Mesenteric fat pad (tissue), 1 donor: ENCODE data around the gene HSPB3. TPM values are rescaled to one million over a fixed set of nuclear protein-coding genes. Genes with fewer than 3 reads are reported as not detected.
"Not testable (repeated sequence)": the region's sequence is repeated elsewhere in the genome, so short reads cannot be mapped to it uniquely, and the experiment has no call there.

Experiments used
- DNase-seq: peaks from one replicate; pipeline ENCODE4 v3.0.0-alpha.2; 2020; ENCODE audit warnings: low spot score
- total RNA-seq: library from RNA; stranded (reverse); fragmentation: NEBNext Ultra II Directional; extraction: Animal tissue kit (Norgen Biotek cat#: 25700); gene quantifications from one replicate; pipeline ENCODE4 v1.2.1, GENCODE V29; 2021
- donor health status: DM: yes; HTN: yes; CAD: no.

HSPB3 gene
- total RNA-seq, 1 donor from 2014 or later, result not detected

DNA sequence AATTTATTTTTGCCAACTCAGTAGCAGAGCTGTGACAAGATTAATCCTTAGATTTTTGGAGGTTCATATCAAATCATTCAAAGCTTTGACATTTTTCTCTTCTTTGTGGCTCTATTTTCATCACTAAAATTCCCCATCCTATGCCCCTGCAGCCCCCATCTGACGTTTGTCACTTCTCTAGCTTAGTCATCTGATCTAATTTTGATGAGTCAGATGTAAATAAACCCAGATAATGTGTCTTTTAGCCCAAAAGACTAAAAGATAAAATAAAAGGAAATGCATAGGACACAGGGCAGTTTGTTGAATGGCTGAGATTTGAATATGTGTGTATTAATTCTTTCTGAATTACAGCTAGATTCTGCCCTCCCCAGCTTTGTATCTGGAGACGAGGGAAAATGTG is 897 bp upstream of the HSPB3 start:
- no peak for DNase-seq

DNA sequence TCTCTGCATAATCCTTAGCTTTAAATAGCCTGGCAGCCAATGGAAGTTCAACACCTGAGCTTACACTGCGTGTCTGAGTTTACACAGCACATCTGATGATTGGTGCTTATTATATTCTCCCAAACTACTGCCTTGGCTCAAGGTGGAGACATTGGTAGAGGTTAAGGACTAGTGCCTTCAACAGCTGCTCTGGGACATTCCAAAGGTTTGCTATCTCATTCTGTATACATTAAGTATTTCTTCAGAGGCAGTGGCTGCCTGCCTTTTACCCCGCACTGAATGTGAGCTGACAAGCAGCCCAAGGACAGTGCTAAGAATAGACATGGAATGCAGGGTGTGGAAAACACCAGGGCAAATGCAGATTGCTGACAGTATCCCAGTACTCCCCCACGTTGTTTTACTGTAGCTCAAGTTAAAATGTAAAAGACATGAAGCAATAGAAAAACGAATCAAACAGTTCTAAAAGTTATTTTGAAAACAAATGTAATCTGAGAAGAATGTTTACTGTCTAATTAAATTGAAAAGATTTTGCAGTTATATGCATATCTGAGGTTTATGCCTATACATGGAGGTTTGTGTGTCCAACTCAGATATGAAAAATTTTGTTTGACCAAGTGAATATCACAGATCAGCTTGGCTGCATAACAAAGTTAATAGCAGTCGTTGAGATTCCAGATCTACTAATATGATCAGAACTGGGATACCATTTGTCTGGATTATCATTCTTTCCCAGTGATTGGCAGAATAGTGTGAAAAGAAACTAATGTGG is 1.8 kb downstream of the HSPB3 start:
- DNase-seq, result no peak

DNA sequence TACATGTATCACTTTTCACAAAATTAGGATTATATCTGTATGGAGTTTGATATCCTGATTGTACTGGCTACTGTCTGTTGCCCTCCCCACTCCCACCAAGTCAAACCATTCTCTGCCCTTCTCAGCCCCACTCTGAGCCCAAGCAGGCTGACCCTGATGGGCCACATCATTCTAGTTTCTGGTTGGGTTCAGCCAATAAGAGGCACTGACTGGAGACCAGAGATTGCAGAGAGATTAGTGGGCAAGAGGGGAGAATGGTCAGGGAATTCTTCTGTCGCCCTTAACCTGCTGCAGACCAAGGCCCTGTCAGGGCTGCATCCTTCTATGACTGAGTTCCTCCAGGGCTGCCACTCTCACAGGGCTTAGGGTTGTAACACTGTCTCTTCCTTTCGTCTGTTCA is 2.7 kb downstream of the HSPB3 start:
- no peak for DNase-seq

DNA sequence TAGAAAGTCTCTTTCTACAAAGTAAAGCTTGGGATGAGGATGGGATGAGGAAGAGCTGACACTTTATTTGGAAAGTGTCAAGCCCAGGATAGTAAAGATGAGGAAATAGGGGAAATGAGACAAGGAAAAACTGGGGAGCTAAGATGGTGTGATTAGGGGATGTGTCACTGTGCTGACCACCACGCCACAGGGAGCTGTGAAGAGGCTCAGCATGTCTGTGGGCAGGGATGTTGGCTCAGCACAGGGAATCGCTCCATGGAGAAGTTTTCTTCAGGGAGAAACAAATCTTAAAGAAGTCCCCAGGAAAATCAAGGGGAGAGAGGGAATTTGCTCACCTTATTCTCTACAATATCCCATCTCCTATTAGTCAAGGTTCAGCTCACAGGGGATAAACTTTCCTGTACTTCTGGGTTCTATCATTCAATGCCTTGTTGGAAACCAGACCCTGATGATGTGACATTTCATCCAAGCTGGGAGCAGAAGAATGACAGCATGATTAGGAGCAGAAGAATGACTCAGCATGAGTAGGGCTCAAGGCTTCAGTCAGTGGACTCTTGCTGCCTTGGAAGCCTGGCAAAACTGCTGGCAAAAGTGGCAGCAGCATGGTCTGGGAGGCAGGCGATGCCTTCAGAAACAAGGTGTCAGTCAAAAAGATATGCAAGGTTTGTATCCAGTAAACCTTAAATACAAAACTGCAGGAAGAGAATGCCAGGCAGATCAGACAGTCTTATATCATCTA is 4.9 kb downstream of the HSPB3 start:
- no peak for DNase-seq

DNA sequence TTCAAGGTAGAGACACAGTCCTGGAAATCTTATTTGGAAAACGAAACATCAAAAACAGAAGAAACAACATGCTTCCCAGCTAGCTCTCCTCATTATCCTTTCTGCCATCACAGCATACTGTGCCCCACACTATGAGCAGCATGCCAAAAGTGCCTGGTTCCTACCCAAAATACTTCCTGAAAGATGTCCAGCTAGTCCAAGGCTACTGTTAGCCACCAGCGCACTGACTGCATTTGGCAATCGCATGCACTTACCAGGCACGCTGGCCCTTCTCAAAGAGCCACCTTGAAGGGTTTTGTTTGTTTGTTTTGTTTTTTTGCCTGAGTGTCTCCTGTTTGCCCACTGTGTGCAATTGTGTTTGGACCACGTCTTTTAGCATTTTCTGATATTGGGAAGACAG is 6.8 kb downstream of the HSPB3 start:
- DNase-seq, result no peak

DNA sequence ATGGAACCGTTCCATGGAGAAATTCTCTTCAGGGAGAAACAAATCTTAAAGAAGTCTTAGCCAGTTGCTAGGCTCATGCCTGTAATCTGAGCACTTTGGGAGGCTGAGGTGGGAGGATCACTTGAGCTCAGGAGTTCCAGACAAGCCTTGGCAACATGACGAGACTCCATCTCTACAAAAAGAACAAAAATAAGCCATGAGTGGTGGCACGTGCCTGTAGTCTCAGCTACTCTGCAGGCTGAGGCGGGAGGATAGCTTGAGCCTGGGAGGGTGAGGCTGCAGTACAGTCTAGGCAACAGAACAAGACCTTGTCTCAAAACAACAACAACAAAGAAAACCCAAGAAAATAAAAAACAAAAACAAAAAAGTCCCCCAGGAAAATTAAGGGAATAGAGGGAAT is 8.2 kb downstream of the HSPB3 start:
- no peak for DNase-seq

DNA sequence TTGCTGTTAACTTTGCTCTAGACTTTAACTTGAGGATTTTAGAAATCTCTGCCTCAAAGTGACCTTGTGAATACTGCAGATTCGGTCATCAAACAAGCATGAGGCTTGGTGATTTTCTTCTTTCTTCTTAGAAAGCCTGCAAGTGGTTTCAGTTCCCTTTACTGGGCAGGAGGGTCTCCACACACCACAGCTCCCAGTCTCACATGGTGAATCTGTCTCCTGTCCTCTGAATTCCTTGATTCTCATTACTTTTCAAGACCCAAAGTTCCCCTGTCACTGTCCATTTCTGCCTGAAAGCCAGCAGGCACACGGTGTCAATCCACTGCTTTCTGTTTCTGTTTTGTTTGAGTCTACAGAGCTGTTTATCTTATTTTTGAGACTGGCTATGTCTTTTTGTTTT is 14.1 kb downstream of the HSPB3 start:
- no peak for DNase-seq

DNA sequence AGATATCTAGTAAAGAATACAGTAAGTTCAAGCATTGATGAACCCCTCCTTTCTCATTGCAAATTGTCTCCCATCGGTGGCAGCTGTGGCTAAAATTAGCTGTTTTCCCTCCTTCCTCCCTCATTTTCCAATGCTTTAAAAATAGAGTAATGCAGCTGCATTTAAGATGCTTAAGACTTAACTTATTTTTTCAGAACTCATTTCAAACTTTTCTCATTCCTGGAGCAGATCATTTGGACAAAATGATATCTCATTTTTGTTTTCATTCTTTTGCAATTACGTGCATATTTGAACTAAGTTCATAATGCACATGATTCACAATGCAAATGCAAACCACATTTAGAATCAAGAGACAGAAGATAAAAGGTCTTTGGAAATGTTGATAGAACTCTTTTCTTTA is 14.6 kb downstream of the HSPB3 start:
- DNase-seq, result no peak

DNA sequence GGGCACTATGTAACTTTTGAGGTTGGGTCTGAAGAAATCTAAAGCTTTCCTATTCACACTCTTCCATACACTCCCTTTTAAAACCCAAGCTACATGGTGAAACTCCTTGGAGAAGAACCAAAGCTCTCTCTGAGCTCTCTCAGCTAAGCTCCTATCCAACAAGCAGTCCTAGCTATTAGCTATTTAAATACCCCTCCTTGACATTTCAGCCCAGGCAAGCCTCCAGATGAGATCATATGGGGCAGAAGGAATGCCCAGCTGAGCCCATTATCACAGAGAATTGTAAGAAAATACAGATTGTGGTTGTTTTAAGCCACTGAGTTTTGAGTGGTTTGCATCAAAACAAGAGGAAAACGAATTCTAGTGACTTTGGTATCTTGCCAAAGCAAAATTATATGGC is 15.2 kb downstream of the HSPB3 start:
- DNase-seq, result no peak

DNA sequence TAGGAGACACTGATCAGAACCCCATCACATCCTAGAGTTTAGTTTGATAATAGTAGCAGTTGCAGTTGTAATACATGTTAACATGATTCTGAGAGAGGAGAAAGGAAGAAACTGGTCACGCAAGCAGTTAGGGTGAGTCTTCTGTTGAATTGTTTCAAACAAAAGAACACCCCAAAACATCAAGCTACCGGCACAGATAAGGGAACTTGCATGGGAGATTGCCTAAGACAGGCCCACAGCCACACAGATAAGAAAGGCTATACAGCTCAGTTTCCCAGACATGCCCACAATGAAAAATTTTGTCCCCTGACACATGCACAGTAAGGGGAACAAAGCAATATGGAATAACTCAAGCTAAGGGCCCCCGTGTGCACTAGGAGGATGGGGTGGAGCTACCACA is 15.9 kb downstream of the HSPB3 start:
- DNase-seq, result no peak

DNA sequence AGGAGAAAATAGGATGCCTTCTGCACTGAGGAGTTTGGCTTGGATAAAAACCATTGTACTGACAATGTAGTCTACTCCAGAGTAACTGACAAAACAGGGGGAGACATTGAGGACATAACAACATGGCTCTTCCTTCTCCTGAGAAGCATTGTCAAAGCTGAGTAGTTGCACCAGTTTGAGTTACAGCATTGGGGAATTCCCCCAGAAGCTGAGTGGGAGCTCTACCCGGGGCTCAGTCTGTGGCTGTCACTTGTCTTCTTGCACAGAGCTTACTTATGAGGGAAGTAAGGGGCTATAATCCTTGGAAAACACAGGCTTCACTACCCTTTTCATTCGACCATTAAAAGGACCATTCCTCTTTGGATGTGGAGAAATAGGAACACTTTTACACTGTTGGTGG is 21.2 kb downstream of the HSPB3 start:
- DNase-seq, result no peak

DNA sequence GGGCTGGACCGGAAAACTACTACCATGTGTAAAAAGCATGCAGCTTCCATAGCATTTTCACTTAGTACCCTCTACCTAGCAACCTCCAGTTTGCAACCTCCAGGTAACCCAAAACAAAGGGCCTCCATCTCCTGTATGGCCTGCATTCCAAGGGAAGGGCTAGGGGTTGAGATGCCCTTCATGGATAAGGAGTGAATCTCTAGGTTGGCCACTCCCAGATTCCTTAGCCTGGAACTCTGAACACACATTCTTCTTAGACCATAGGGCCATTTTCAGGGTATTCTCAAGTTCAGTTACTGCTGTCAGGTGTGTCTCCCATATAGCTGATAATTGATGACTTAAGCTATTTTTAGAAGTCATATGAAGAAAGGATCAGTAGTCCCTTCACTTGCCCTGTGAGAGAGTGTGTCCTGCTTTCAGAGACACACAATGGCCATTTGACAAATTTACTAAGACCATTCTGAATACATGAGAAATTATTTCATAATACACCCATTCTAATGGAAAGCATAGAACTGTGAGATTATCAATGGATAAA is 22.5 kb downstream of the HSPB3 start:
- DNase-seq, result no peak

DNA sequence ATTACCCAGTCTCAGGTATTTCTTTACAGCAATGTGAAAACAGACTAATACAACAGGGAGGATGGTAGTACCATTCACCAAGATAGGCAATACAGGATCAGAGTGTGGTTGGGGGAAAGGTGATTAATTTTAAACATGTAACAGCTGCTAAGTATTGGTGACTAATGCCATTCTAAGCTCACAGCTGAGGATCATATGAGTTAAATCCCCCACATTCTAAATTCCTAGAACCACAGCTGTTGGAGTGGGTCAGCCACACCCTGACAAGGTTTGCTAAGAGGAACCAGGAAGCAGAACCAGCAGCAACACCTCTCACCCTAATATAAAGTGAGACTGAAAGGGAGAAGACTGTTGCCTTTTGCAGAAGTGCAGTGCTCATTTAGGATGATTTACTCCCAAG is 24.8 kb downstream of the HSPB3 start:
- DNase-seq, result no peak

DNA sequence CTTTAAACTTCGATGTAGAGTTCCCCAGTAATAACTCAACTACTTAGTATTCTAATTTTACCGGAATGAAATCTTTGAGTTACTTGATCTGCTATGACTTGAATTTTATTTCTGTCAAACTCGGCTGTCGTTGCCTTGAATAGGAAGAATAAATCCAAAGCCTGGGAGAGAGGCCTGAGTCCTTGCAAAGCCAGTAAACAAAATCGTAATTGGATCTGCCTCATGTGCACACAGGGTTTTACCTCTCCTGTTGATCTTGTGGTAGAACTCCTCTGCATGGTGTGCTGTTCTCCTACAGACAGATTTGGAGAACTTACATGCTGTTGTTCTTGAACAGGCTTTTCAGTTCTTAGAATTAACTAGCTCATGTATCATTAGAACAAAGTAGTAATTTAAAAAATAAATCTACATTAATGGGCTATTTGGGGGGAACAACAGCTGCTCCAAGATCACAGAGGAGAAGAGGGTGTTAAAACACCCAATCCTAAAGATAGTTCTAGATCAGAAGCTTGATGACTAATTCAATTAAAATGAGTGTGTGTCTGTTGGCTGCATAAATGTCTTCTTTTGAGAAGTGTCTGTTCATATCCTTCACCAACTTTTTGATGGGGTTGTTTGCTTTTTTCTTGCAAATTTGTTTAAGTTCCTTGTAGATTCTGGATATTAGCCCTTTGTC is 28.9 kb downstream of the HSPB3 start:
- no peak for DNase-seq

DNA sequence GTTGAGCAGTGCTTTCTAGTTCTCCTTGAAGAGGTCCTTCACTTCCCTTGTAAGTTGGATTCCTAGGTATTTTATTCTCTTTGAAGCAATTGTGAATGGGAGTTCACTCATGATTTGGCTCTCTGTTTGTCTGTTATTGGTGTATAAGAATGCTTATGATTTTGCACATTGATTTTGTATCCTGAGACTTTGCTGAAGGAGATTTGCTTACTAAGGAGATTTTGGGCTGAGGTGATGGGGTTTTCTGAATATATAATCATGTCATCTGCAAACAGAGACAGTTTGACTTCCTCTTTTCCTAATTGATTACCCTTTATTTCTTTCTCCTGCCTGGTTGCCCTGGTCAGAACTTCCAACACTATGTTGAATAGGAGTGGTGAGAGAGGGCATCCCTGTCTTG is 30.2 kb downstream of the HSPB3 start:
- DNase-seq, result not testable (repeated sequence)

DNA sequence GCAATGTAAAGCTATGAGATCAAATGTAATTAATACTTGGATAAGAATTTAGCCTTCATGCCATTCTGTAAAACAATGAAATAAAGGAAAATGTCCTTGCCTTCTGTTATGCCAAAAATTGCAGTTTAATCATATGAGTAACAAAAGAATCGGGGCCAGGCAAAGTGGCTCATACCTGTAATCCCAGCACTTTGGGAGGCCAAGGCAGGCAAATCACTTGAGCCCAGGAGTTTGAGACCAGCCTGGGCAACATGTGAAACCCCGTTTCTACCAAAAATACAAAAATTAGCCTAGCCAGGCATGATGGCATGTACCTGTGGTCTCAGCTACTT is 34.1 kb downstream of the HSPB3 start:
- not testable (repeated sequence) for DNase-seq

DNA sequence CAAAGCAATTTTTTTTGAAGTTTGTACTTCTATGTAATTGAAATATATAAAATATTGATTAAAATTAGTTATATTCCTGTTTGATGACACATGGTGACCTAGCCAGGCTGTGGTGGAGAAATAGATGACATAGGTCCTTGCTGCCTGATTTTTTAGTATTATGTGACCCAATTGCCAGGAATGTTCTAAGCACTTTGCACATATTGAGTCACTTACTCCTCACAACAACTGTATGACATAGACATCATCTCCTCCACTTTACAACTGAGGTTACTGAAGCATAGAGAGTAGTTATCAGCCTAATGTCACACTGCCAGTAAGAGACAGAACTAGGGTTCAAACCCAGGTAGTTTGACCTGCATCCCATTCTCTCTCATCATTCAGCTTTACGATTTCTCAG is 35.8 kb downstream of the HSPB3 start:
- DNase-seq, result no peak

DNA sequence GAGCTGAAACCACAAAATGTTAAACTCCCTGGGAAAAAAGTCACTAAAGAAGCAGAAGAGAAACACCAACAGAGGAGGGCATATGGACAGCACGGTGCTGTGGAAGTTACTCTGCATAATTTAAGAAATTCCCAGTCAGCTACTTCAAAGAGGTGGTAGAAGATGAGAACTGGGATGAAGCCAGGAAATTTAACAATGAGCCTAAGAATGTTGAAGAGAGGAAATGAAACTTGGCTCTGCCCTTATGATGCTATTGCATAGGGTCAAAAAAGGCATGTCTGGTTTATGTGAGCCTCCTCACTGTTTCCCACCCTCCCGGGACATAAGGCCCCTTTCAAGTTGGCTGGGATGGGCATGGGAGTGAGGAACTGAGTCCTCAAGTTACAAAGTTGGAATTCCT is 36.7 kb downstream of the HSPB3 start:
- no peak for DNase-seq

DNA sequence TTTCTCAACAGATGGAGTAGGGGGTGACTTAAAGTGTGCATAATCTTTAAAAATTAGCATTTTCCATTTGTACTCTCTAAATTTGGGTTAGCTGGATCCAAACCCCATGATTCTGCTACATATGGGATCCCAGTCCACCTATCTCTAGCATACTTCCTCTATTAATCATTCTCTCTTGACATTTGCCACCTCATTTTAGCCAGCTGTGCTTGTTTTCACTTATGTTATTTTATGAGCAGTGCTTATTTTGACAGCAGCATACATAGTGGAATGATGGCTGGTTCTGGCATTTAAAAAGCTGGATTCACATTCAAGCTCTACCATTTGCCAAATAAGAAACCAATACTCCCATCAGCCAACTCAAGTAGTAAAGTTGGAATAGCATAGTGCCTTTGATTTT is 39.5 kb downstream of the HSPB3 start:
- no peak for DNase-seq
